Measurements from ENCODE around the gene CAPSL.
"Not testable (repeated sequence)": the region's sequence is repeated elsewhere in the genome, so short reads cannot be mapped to it uniquely, and the experiment has no call there.

The CAPSL gene

DNA sequence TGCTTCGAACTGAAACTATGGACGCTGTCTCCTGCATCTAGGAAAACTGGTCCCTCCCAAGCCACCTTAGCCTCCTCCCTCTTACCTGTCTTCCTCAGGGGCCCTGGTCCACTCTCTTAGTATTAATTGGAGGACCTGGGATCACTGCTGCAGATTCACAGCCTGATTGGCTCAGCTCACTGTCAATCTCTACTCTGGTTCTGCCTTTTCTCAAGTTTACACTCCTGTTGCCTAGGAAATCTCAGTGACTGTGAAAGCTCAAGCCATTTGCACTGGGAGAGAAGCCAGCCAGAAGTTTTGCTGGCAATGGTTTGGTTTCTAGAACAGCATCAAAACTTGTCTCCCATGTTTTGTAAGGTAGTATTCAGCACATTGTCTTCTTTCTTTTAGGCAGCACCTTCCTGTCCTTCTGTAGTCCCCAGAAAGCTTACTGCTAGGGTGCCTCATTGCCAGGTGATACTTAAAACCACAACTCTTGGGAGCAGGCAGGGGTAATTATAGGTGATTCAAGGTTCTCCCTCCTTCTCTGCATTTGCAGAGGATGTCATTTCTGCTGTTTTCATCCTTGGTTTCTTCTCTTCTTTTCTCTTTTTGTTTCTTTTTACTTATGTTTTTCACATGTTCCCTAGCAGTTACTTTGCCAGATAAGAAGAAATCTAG, at the start of gene CAPSL:
Gene CAPSL, minus strand, starts transcription at position 55 of the 660 bp plus-strand sequence. CDS start 17,502 bp downstream, outside the sequence.
- Histone ChIP-seq H3K4me1 (ENCODE audit: control insufficient read depth, insufficient read depth, low read length) (no peaks in the 10 kb centered on the region), H3K27ac (ENCODE audit: low read length) (no peak within 1 kb of the TSS), H3K27me3 (ENCODE audit: control insufficient read depth, insufficient read depth, low read length) (no peaks in the 10 kb centered on the region), H3K36me3 (ENCODE audit: control insufficient read depth, insufficient read depth, low read length) (no peaks in the 10 kb centered on the region), H3K4me3 (ENCODE audit: low read length) (no peak within 1 kb of the TSS), H3K9me3 (ENCODE audit: control insufficient read depth, insufficient read depth, low read length) (no peaks in the 10 kb centered on the region)
- peak; percentile 95 for DNase-seq (ENCODE audit: low read depth, low spot score)
- WGBS (ENCODE audit: insufficient coverage, insufficient read length) = no CpG with 5 or more reads among the region's 2 CpGs

GRCh38 chr5:35987776-35988175, 49.4 kb upstream of the CAPSL start:
- H3K4me3 ChIP-seq (ENCODE audit: low read length) = no peak overlapping the region
- WGBS (ENCODE audit: insufficient coverage, insufficient read length) = no CpG with 5 or more reads among the region's 3 CpGs
- H3K9me3 ChIP-seq (ENCODE audit: control insufficient read depth, insufficient read depth, low read length) = no peaks in the 10 kb centered on the region
- no peak overlapping the region for H3K27ac ChIP-seq (ENCODE audit: low read length)
- 0 out of 2 replicates have a peak, but pooled peaks cover 1% of the 10 kb centered on the region for H3K4me1 ChIP-seq (ENCODE audit: control insufficient read depth, insufficient read depth, low read length)
- no peaks in the 10 kb centered on the region for H3K36me3 ChIP-seq (ENCODE audit: control insufficient read depth, insufficient read depth, low read length)
- DNase-seq (ENCODE audit: low read depth, low spot score) = no peak
- no peaks in the 10 kb centered on the region for H3K27me3 ChIP-seq (ENCODE audit: control insufficient read depth, insufficient read depth, low read length)

DNA sequence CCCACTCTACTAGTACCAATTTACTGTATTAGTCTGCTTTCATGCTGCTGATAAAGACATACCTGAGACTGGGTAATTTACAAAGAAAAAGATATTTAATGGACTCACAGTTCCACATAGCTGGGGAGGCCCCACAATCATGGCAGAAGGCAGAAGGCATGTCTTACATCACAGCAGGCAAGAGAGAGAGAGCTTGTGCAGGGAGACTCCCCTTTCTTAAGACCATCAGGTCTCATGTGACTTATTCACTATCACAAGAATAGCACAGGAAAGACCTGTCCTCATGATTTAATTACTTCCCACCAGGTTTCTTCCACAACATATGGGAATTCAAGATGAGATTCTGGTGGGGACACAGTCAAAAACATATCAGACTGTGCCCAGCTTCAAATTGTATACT, 41.3 kb upstream of the CAPSL start:
- Histone ChIP-seq H3K4me1 (ENCODE audit: control insufficient read depth, insufficient read depth, low read length) (no peaks in the 10 kb centered on the region), H3K9me3 (ENCODE audit: control insufficient read depth, insufficient read depth, low read length) (no peaks in the 10 kb centered on the region), H3K27me3 (ENCODE audit: control insufficient read depth, insufficient read depth, low read length) (no peaks in the 10 kb centered on the region), H3K27ac (ENCODE audit: low read length) (no peak overlapping the region), H3K4me3 (ENCODE audit: low read length) (no peak overlapping the region), H3K36me3 (ENCODE audit: control insufficient read depth, insufficient read depth, low read length) (no peaks in the 10 kb centered on the region)
- no peak for DNase-seq (ENCODE audit: low read depth, low spot score)

GRCh38 chr5:35976859-35977258, 38.4 kb upstream of the CAPSL start:
- not testable (repeated sequence) for H3K4me3 ChIP-seq (ENCODE audit: low read length); H3K9me3 ChIP-seq (ENCODE audit: control insufficient read depth, insufficient read depth, low read length); H3K27ac ChIP-seq (ENCODE audit: low read length); DNase-seq (ENCODE audit: low read depth, low spot score); H3K36me3 ChIP-seq (ENCODE audit: control insufficient read depth, insufficient read depth, low read length); H3K27me3 ChIP-seq (ENCODE audit: control insufficient read depth, insufficient read depth, low read length); H3K4me1 ChIP-seq (ENCODE audit: control insufficient read depth, insufficient read depth, low read length)
- WGBS (ENCODE audit: insufficient coverage, insufficient read length) = 88% methylated on average over 1 of the region's 3 CpGs

- Histone ChIP-seq H3K4me3 (ENCODE audit: low read length) (no peak overlapping the region), H3K36me3 (ENCODE audit: control insufficient read depth, insufficient read depth, low read length) (no peaks in the 10 kb centered on the region), H3K27me3 (ENCODE audit: control insufficient read depth, insufficient read depth, low read length) (no peaks in the 10 kb centered on the region), H3K27ac (ENCODE audit: low read length) (no peak overlapping the region), H3K9me3 (ENCODE audit: control insufficient read depth, insufficient read depth, low read length) (no peaks in the 10 kb centered on the region), H3K4me1 (ENCODE audit: control insufficient read depth, insufficient read depth, low read length) (no peaks in the 10 kb centered on the region)
- no peak for DNase-seq (ENCODE audit: low read depth, low spot score)
- no CpG with 5 or more reads among the region's 4 CpGs for WGBS (ENCODE audit: insufficient coverage, insufficient read length)
Measured at GRCh38 chr5:35974570-35974969, 36.1 kb upstream of the CAPSL start.

- no peaks in the 10 kb centered on the region for H3K4me1 ChIP-seq (ENCODE audit: control insufficient read depth, insufficient read depth, low read length)
- no peak overlapping the region for H3K27ac ChIP-seq (ENCODE audit: low read length)
- no peaks in the 10 kb centered on the region for H3K36me3 ChIP-seq (ENCODE audit: control insufficient read depth, insufficient read depth, low read length)
- WGBS (ENCODE audit: insufficient coverage, insufficient read length) = no CpG with 5 or more reads among the region's 5 CpGs
- no peaks in the 10 kb centered on the region for H3K9me3 ChIP-seq (ENCODE audit: control insufficient read depth, insufficient read depth, low read length)
- H3K27me3 ChIP-seq (ENCODE audit: control insufficient read depth, insufficient read depth, low read length) = no peaks in the 10 kb centered on the region
- no peak for DNase-seq (ENCODE audit: low read depth, low spot score)
- H3K4me3 ChIP-seq (ENCODE audit: low read length) = no peak overlapping the region
Measured at GRCh38 chr5:35971878-35972210, 33.4 kb upstream of the CAPSL start.

DNA sequence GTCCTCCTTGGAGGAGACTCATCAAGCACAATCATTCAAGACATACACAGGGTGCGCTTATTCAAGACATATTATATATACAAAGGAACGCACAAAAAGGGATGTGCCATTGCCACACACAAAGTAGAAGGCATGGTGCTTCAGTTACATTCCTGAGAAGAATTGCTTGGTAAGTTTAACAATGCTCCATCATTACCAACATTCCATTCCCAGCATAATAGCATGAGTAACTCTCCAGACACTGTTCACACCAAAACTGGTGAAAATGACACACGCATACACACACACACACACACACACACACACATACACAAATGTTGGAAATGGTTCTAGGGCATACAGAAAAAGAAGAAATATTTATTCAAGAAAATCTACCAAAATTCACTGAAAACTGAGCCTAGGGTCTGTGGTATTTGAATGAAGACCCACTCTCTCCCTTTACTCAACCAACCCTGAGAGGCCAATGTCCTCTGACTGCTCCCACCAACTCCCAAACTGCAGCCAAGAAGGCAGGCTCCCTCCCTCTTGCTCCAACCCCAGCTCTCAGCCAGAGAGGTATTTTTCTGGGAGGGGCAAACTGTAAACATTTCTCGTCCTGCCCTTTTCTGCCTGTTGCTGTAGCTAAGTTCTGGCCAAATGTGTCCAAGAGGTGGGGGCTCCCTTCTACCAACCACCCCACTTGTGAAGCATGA, 32.9 kb upstream of the CAPSL start:
- WGBS (ENCODE audit: insufficient coverage, insufficient read length) = no CpG with 5 or more reads among the region's 4 CpGs
- DNase-seq (ENCODE audit: low read depth, low spot score) = no peak
- Histone ChIP-seq H3K4me3 (ENCODE audit: low read length) (no peak overlapping the region), H3K9me3 (ENCODE audit: control insufficient read depth, insufficient read depth, low read length) (no peaks in the 10 kb centered on the region), H3K27ac (ENCODE audit: low read length) (no peak overlapping the region), H3K27me3 (ENCODE audit: control insufficient read depth, insufficient read depth, low read length) (no peaks in the 10 kb centered on the region), H3K36me3 (ENCODE audit: control insufficient read depth, insufficient read depth, low read length) (no peaks in the 10 kb centered on the region), H3K4me1 (ENCODE audit: control insufficient read depth, insufficient read depth, low read length) (no peaks in the 10 kb centered on the region)

GRCh38 chr5:35963381-35963843, 25.0 kb upstream of the CAPSL start:
- Histone ChIP-seq H3K4me1 (ENCODE audit: control insufficient read depth, insufficient read depth, low read length) (no peaks in the 10 kb centered on the region), H3K27ac (ENCODE audit: low read length) (no peak overlapping the region), H3K4me3 (ENCODE audit: low read length) (no peak overlapping the region), H3K27me3 (ENCODE audit: control insufficient read depth, insufficient read depth, low read length) (no peaks in the 10 kb centered on the region), H3K36me3 (ENCODE audit: control insufficient read depth, insufficient read depth, low read length) (no peaks in the 10 kb centered on the region), H3K9me3 (ENCODE audit: control insufficient read depth, insufficient read depth, low read length) (peaks cover 3% of the 10 kb centered on the region)
- no CpG with 5 or more reads among the region's 8 CpGs for WGBS (ENCODE audit: insufficient coverage, insufficient read length)
- DNase-seq (ENCODE audit: low read depth, low spot score) = no peak

GRCh38 chr5:35960328-35960727, 21.9 kb upstream of the CAPSL start:
- no peak overlapping the region for H3K27ac ChIP-seq (ENCODE audit: low read length)
- H3K36me3 ChIP-seq (ENCODE audit: control insufficient read depth, insufficient read depth, low read length) = no peaks in the 10 kb centered on the region
- H3K4me1 ChIP-seq (ENCODE audit: control insufficient read depth, insufficient read depth, low read length) = no peaks in the 10 kb centered on the region
- DNase-seq (ENCODE audit: low read depth, low spot score) = no peak
- no CpG with 5 or more reads among the region's 7 CpGs for WGBS (ENCODE audit: insufficient coverage, insufficient read length)
- H3K4me3 ChIP-seq (ENCODE audit: low read length) = no peak overlapping the region
- H3K27me3 ChIP-seq (ENCODE audit: control insufficient read depth, insufficient read depth, low read length) = no peaks in the 10 kb centered on the region
- H3K9me3 ChIP-seq (ENCODE audit: control insufficient read depth, insufficient read depth, low read length) = peaks cover 3% of the 10 kb centered on the region

DNA sequence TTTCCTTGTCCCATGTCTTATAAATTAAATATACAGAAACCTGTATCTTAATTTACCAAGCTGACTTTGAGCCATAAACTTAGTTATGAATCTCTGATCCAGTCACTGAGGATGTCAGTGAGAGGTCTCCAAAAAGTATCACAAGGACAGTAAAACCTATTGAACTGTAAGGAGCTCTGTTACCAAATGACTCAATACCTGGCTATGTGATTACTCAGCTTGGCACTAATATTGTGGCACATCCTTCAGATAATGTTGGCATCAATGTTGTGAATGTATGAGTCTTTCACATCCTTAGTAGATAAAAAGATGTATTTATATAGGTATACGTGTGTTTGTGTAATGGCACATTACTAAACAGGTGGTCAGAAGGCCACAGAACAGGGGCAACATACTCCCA, 18.0 kb upstream of the CAPSL start:
- H3K9me3 ChIP-seq (ENCODE audit: control insufficient read depth, insufficient read depth, low read length) = no peaks in the 10 kb centered on the region
- H3K27ac ChIP-seq (ENCODE audit: low read length) = no peak overlapping the region
- WGBS (ENCODE audit: insufficient coverage, insufficient read length) = no CpG with 5 or more reads among the region's 1 CpG
- no peaks in the 10 kb centered on the region for H3K27me3 ChIP-seq (ENCODE audit: control insufficient read depth, insufficient read depth, low read length)
- no peaks in the 10 kb centered on the region for H3K4me1 ChIP-seq (ENCODE audit: control insufficient read depth, insufficient read depth, low read length)
- DNase-seq (ENCODE audit: low read depth, low spot score) = no peak
- no peak overlapping the region for H3K4me3 ChIP-seq (ENCODE audit: low read length)
- H3K36me3 ChIP-seq (ENCODE audit: control insufficient read depth, insufficient read depth, low read length) = no peaks in the 10 kb centered on the region

DNA sequence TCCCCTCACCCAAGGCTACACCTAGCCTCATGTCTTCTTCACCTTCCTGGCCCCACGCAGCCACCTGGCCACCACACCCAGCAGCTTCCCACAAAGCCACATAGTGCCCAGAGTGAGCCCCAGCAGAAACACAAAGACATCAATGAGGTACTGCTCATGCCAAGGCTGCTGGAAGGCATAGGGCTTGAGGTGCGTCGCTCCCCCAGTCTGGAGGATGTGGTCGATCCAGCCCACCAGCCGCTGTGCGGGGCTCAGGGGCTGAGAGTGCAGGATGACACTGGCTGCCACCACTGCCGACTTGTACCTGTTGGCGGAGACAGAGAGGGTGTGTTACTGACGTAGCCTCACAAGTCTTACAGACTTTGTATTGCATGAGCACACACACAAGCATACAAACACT, 15.8 kb upstream of the CAPSL start:
- H3K36me3 ChIP-seq (ENCODE audit: control insufficient read depth, insufficient read depth, low read length) = no peaks in the 10 kb centered on the region
- no peak for DNase-seq (ENCODE audit: low read depth, low spot score)
- no CpG with 5 or more reads among the region's 9 CpGs for WGBS (ENCODE audit: insufficient coverage, insufficient read length)
- no peaks in the 10 kb centered on the region for H3K4me1 ChIP-seq (ENCODE audit: control insufficient read depth, insufficient read depth, low read length)
- H3K9me3 ChIP-seq (ENCODE audit: control insufficient read depth, insufficient read depth, low read length) = no peaks in the 10 kb centered on the region
- H3K4me3 ChIP-seq (ENCODE audit: low read length) = no peak overlapping the region
- H3K27ac ChIP-seq (ENCODE audit: low read length) = no peak overlapping the region
- H3K27me3 ChIP-seq (ENCODE audit: control insufficient read depth, insufficient read depth, low read length) = no peaks in the 10 kb centered on the region
